GM12891 (cell line): ENCODE measurements around the gene CACNG4.

Experiments used
- POLR2A ChIP-seq: IDR thresholded peaks from 2 replicates; pipeline ENCODE4 v1.6.1; 2011; ENCODE audit warnings: low read depth, low read length, control low read depth
- POLR2AphosphoS5 ChIP-seq: IDR thresholded peaks from 2 replicates; pipeline ENCODE4 v1.6.1; 2011; ENCODE audit warnings: low read depth, low read length, control low read depth
- TAF1 ChIP-seq: IDR thresholded peaks from 2 replicates; pipeline ENCODE4 v1.6.1; 2011; ENCODE audit warnings: low read depth, low read length, control low read depth

- TF ChIP-seq POLR2A, result no peak
- no peak for TF ChIP-seq TAF1
- no peak for TF ChIP-seq POLR2AphosphoS5
Observed at GRCh38 chr17:66971264-66971663, 6.8 kb downstream of the CACNG4 start.
